ENCODE data around the gene NFIX.
"Not testable (repeated sequence)": the region's sequence is repeated elsewhere in the genome, so short reads cannot be mapped to it uniquely, and the experiment has no call there.

The NFIX gene

DNA sequence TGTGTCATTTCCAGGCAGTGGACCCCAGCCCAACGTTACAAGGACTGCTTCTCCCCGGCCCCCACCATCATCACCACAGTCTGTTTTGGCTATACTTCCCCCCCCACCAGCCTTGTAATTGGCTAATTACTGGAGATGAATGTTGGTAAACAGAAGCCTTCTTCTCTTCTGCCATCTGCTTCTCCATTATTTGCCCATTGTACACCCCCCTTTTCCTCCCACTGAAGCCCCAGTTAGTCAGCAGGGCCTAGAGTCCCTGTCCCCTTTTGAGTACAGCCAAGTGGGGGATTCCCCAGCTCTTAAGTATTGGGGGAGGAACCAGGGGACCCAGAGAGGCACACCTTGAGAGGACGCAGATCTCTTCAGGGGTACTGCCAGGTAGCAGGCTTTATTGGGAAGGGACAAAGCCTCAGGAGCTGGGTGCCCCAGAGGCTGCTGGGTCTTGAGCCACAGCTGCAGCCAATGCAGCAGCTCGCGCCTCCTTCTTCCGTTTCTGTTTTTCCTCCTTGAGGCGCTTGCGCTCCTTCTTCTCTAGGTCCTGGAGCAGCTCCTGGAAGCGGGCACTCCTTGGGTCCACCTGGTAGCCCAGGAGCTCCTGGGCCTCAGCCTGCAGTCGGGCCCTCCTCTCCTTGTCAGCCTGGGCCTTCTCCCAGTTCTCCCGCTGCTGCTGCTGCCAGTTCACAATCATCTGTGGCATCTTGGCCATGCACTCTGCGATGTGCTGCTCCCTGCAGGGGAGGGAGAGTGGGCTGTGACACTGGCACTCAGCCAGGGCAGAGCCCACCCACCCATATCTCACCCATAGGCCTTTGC, 41.3 kb upstream of the NFIX start:
- Histone ChIP-seq H3K4me3 (ENCODE audit: low read length) (peak overlapping the region; percentile 37), H3K9ac (ENCODE audit: low read length) (peak overlapping the region; percentile 31), H3K36me3 (replicated peaks; ENCODE audit: low read depth, low read length) (peaks cover 43% of the 10 kb centered on the region)

DNA sequence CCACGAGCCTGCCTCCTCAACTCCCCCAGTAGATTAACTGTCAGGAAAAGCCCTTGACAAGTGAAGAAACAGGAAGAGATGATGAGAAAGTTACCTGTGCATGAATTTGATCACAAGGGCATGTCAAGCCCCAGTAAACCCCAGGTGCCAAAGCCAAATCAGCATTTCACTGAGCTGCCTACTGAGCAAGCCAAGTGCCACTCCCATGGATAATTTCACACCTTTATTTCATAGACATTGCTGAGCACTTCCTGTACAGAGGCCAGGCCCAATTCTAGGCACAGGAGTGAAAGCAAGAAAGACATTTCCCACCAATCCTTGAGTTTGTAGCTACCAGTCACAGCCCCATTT, 40.7 kb upstream of the NFIX start:
- Histone ChIP-seq H3K4me3 (ENCODE audit: low read length) (peak overlapping the region; percentile 37), H3K4me2 (ENCODE audit: low read length) (peak overlapping the region; percentile 62), H4K20me1 (ENCODE audit: insufficient read depth, low read length) (peaks cover 17% of the 10 kb centered on the region), H3K27ac (ENCODE audit: low read length) (peak overlapping the region; percentile 78), H3K9me3 (ENCODE audit: insufficient read depth, low read length) (no peaks in the 10 kb centered on the region), H3K9ac (ENCODE audit: low read length) (peak overlapping the region; percentile 31), H2AFZ (ENCODE audit: low read depth, low read length) (no peak overlapping the region), H3K36me3 (replicated peaks; ENCODE audit: low read depth, low read length) (peaks cover 37% of the 10 kb centered on the region), H3K27me3 (ENCODE audit: low read depth, low read length) (no peaks in the 10 kb centered on the region), H3K79me2 (ENCODE audit: low read length) (peaks cover 73% of the 10 kb centered on the region), H3K4me1 (ENCODE audit: low read length) (peaks cover 33% of the 10 kb centered on the region)
- no peak for TF ChIP-seq EZH2phosphoT487 (IDR thresholded peaks at IDR 0.05; ENCODE audit: low read depth)
- TF ChIP-seq, protein P1, sequence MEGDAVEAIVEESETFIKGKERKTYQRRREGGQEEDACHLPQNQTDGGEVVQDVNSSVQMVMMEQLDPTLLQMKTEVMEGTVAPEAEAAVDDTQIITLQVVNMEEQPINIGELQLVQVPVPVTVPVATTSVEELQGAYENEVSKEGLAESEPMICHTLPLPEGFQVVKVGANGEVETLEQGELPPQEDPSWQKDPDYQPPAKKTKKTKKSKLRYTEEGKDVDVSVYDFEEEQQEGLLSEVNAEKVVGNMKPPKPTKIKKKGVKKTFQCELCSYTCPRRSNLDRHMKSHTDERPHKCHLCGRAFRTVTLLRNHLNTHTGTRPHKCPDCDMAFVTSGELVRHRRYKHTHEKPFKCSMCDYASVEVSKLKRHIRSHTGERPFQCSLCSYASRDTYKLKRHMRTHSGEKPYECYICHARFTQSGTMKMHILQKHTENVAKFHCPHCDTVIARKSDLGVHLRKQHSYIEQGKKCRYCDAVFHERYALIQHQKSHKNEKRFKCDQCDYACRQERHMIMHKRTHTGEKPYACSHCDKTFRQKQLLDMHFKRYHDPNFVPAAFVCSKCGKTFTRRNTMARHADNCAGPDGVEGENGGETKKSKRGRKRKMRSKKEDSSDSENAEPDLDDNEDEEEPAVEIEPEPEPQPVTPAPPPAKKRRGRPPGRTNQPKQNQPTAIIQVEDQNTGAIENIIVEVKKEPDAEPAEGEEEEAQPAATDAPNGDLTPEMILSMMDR (IDR thresholded peaks at IDR 0.05; ENCODE audit: low read depth, low read length) = no peak

More for the DNA sequence above, 41.3 kb upstream of the NFIX start:
- TF ChIP-seq, protein P1 (IDR thresholded peaks at IDR 0.05; ENCODE audit: low read depth, low read length) = no peak
- no peak for TF ChIP-seq EZH2phosphoT487 (IDR thresholded peaks at IDR 0.05; ENCODE audit: low read depth)
- Histone ChIP-seq H3K4me2 (ENCODE audit: low read length) (peak overlapping the region; percentile 62), H3K27me3 (ENCODE audit: low read depth, low read length) (no peaks in the 10 kb centered on the region), H3K79me2 (ENCODE audit: low read length) (peaks cover 79% of the 10 kb centered on the region), H3K9me3 (ENCODE audit: insufficient read depth, low read length) (no peaks in the 10 kb centered on the region), H4K20me1 (ENCODE audit: insufficient read depth, low read length) (peaks cover 17% of the 10 kb centered on the region), H3K27ac (ENCODE audit: low read length) (peak overlapping the region; percentile 78), H3K4me1 (ENCODE audit: low read length) (peaks cover 31% of the 10 kb centered on the region), H2AFZ (ENCODE audit: low read depth, low read length) (no peak overlapping the region)

DNA sequence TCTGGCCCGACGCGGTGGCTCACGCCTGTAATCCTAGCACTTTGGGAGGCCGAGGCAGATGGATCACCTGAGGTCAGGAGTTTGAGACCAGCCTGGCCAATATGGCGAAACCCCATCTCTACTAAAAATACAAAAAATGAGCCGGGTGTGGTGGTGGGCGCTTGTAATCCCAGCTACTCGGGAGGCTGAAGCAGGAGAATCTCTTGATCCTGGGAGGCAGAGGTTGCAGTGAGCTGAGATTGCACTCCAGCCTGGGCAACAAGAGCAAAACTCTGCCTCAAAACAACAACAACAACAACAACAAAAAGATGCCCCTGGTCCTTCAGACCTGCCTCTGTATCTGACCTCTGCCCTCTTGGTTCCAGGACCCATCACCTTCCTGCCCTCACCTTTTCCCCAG, 39.7 kb upstream of the NFIX start:
- peak overlapping the region; percentile 82 for H3K4me3 ChIP-seq (ENCODE audit: low read length)
- not testable (repeated sequence) for H3K9me3 ChIP-seq (ENCODE audit: insufficient read depth, low read length); H3K27me3 ChIP-seq (ENCODE audit: low read depth, low read length); H2AFZ ChIP-seq (ENCODE audit: low read depth, low read length)
- H3K27ac ChIP-seq (ENCODE audit: low read length) = peak overlapping the region; percentile 67
- H3K4me1 ChIP-seq (ENCODE audit: low read length) = peaks cover 34% of the 10 kb centered on the region
- H4K20me1 ChIP-seq (ENCODE audit: insufficient read depth, low read length) = peaks cover 17% of the 10 kb centered on the region
- H3K4me2 ChIP-seq (ENCODE audit: low read length) = peak overlapping the region; percentile 100
- H3K36me3 ChIP-seq (replicated peaks; ENCODE audit: low read depth, low read length) = peaks cover 31% of the 10 kb centered on the region
- H3K79me2 ChIP-seq (ENCODE audit: low read length) = peaks cover 70% of the 10 kb centered on the region
- H3K9ac ChIP-seq (ENCODE audit: low read length) = peak overlapping the region; percentile 83

DNA sequence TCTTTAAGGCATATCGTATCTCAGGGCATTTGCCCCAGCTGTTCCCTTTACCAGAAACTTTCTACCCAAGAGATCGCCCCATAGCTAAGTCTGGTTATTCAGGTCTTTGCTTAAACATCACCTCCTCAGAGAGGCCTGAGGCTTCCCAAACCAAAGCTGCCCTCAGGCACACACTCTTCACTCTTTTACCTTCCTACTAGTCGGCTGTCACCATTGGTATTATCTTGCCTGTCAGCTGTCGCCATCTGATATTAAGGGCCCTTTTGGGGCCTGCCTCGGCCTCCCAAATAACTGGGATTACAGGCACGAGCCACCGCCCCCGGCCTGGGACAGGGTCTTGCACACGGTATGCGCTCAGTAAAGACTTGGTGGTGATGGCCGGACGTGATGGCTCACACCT, 39.3 kb upstream of the NFIX start:
- peak overlapping the region; percentile 83 for H3K9ac ChIP-seq (ENCODE audit: low read length)
- H4K20me1 ChIP-seq (ENCODE audit: insufficient read depth, low read length) = peaks cover 17% of the 10 kb centered on the region
- no peaks in the 10 kb centered on the region for H3K9me3 ChIP-seq (ENCODE audit: insufficient read depth, low read length)
- H3K4me3 ChIP-seq (ENCODE audit: low read length) = peak overlapping the region; percentile 82
- TF ChIP-seq EZH2phosphoT487 (IDR thresholded peaks at IDR 0.05; ENCODE audit: low read depth) = no peak
- TF ChIP-seq, protein P1 (IDR thresholded peaks at IDR 0.05; ENCODE audit: low read depth, low read length) = no peak
- peaks cover 29% of the 10 kb centered on the region for H3K36me3 ChIP-seq (replicated peaks; ENCODE audit: low read depth, low read length)
- no peaks in the 10 kb centered on the region for H3K27me3 ChIP-seq (ENCODE audit: low read depth, low read length)
- peaks cover 34% of the 10 kb centered on the region for H3K4me1 ChIP-seq (ENCODE audit: low read length)
- H3K27ac ChIP-seq (ENCODE audit: low read length) = peak overlapping the region; percentile 67
- H3K79me2 ChIP-seq (ENCODE audit: low read length) = peaks cover 66% of the 10 kb centered on the region
- H3K4me2 ChIP-seq (ENCODE audit: low read length) = peak overlapping the region; percentile 100
- H2AFZ ChIP-seq (ENCODE audit: low read depth, low read length) = no peak overlapping the region

Data from OCI-LY3 (cell line).